GM19468 (cell line): ENCODE measurements around the gene PIR.

Experiments
- ATAC-seq: cut with Tn5 transposase; IDR thresholded peaks from one replicate; pipeline ENCODE4 v1.9.1; 2021; ENCODE audit warnings: mild to moderate bottlenecking, moderate library complexity, moderate number of reproducible peaks; ENCODE audit not compliant: unreplicated experiment; ENCODE audit errors: extremely low read depth

PIR gene

DNA sequence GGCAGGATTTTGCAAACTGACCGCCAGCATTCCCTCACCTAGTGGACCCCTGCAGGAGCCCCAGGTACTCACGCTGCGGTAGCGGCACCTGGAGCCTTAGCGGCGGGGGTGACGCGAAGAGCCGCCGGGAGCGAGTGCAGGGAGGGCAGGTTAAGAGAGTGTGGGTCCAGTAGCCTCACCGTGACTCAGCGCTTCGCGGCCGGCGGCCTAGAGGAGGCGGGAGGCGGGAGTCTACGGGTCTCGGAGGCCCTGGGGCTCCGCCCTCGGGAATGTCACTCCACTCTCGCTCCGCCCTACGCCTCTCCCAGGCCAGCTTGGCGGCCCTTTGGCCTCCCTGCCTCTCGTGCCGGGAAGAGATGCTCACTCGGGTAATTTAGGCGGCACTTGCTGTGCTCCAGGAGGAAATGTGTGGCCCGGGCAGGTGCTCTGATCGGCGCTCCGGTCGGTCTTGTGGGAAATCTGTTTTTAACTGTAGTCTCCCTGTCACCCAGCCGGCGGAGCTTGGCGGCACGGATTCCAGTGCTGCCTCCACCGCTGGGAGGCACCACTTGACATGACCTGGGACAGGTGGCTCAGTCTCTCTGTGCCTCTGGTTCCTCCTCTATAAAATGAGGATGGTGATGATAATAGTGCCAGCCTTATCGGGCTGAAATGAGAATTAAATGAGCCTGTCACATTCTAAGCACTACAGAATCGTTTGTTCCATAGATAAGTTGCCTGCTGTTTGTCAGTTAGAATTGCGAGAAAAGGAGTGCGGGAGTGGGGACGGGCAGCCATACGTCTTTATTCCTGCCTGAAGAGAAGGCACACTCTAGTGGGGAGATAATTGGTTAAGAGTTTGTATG lies at the start of gene PIR:
PIR (minus strand) TSS at position 216 of the 845 bp plus-strand sequence. CDS start 2,076 bp downstream, outside the sequence.
- peak; percentile 87 for ATAC-seq

- no peak for ATAC-seq
Observed at GRCh38 chrX:15530318-15530717, 37.2 kb upstream of the PIR start.

- no peak for ATAC-seq
Observed at GRCh38 chrX:15529165-15529564, 36.0 kb upstream of the PIR start.

GRCh38 chrX:15525664-15526416 lies 32.7 kb upstream of the PIR start:
- ATAC-seq = no peak

GRCh38 chrX:15524417-15524816 lies 31.3 kb upstream of the PIR start:
- no peak for ATAC-seq

GRCh38 chrX:15523088-15523487 lies 30.0 kb upstream of the PIR start:
- ATAC-seq = no peak

- no peak for ATAC-seq
Observed at GRCh38 chrX:15522464-15522863, 29.3 kb upstream of the PIR start.

GRCh38 chrX:15515931-15516330 lies 22.8 kb upstream of the PIR start:
- no peak for ATAC-seq

DNA sequence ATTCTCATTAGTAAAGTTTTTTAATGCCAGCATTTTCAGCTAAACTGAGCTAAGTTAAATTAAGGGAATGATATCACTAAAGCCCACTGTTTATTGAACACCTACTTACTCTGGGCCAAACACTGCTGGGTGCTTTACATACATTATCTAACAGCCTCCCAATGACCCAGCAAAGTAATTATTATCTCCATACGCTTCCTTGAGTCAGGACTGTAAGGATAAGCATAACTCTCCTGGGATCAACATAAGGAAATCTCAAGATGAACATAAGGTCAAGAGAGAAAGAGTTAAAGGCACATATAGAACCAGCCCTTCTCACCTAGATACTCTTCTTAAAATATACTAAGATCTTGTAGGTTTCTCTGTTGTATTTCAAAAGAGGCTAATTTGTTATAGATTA lies 21.1 kb upstream of the PIR start:
- ATAC-seq = no peak

DNA sequence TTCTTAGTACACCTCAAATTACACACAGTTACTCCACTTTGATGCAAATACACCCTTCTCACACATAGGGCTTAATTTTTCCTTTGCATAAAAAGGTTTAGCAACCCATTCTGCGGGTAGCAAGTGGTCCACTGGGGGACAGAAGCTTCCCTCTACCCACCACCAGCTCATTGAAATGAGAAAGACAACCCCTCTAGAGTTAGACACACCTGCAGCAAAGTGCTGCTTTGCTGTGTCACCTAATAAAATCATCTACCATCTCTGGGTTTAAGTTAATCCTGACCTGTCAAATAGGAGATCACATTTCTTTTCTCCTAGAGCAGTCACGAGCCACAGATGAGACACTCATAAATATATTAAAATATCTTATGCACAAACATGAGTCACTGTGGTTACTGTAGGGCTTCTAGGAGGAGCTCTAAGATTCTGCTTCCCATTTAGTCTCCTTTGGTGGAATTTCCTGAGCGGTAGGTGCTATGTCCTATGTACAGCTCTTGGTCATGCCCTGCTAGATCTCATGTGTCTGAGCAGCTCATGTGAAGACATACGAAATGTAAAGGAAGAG lies 19.4 kb upstream of the PIR start:
- ATAC-seq = no peak

- ATAC-seq = no peak
Observed at GRCh38 chrX:15511563-15511962, 18.4 kb upstream of the PIR start.

DNA sequence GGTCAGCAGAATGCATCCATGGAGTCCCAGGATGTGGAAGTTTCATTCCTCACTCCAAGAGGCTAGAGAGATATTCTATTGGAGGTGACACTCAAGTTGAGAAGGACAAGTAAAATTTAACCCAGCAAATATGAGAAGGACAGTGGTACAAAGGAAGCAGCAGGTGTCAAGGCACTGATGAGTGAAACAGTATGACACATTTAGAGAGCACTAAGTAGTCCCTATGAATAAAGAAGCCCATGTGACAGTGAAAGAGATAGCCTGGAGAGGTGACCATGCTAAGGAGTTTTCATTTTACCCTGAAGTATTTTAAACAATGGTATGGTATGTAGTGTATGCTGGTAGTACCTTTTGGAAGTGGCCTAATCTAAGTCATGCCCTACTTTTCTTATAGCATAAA lies 16.7 kb upstream of the PIR start:
- ATAC-seq = no peak

DNA sequence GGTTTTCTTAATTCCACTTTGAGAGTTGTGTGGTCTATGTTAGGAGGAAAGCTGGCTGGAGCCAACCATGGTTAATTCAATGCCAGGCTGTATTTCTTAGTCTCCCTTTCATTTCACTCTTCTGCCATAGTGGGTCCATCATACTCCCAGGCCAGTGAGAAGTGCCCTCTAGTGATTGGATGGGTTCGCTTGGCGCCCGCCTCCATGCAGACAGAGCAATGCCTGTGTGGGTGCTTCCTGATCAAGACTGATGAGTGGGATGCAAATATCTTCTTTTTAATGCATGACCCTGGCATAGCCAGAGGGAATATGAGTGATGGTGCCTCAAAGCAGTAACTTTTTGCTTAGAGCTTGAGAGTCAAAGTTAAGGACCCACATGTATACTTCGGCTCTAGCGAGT lies 13.9 kb upstream of the PIR start:
- ATAC-seq = no peak

DNA sequence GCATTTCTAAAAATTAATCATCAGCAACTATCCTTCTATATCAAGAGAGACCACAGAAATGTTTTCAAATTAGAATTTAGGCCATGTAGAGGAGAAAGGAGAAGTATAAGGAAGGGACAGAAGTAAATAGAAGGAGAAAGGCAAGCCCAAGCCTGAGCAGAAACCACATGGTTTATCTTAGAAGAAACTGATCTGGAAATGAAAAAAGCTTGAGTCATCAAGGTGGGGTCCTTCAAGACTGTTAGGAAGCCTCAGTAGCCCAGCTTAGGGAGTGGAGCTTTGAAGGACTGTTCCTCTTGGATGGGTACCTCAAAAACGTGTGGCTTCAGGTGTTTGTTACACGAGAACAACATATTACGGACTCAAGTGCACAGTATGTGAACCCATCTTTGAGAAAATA lies 12.0 kb upstream of the PIR start:
- no peak for ATAC-seq

GRCh38 chrX:15504661-15505060 lies 11.5 kb upstream of the PIR start:
- ATAC-seq = no peak

- no peak for ATAC-seq
Observed at GRCh38 chrX:15501506-15501905, 8.4 kb upstream of the PIR start.

- ATAC-seq = no peak
Observed at GRCh38 chrX:15500497-15500966, 7.4 kb upstream of the PIR start, which contains the start of gene BMX. TSS of gene BMX (plus strand) at chrX:15500807. CDS start at chrX:15508354, 7,547 bp downstream.

DNA sequence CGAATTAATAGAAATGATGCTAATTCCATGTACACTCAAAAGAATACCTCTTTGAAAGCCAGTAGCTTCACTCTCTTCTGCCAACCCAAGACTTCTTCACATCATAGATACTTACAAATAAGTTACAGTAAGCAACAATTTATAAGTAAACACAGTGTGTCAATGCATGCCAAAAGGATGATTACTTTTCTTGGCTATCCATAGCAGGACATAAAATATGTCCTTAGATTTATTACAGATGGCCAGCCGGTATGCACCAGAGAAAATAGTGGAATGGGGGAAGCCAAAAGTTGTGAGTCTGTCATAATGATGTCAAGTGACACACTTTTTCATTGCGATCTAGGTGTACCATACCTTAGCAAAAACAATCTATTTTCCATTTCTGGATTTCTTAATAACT lies 6.8 kb upstream of the PIR start:
- ATAC-seq = no peak

DNA sequence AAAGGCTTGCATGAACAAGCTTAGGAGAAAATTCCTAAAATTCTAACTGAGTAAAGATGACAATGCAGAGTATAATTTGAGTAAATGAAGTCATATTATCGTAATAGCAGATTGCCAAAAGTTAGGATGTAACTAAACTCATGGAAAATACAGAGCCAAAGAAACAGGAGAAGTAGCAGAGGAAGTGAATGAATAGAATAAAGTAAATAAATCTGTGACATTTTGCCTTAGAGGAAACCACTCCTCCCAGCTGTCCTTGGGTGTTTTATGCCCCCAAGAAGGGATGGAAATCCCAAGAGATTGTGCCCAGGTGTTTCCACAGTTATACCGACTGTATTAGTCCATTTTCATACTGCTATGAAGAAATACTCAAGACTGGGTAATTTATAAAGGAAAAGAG lies 5.6 kb upstream of the PIR start:
- no peak for ATAC-seq

DNA sequence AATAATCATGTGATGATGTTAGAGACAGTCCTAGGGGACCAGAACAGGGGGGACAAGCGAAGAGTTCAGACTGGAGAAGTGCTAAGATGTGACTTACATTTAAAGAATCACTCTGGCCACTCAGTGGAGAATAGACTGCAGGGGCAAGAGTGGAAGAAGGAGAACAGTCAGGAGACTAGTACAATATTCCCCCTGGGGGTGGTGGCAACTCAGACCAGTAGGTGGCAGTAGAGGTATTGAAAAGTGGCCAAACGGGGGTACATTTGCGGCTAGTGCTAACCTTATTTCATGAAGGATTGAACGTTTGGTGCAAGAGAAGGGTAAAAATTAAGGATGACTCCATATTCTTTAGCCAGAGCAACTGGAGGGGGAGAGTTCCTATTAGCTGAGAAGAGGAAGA lies 4.7 kb upstream of the PIR start:
- ATAC-seq = no peak

- no peak for ATAC-seq
Observed at GRCh38 chrX:15496824-15497223, 3.7 kb upstream of the PIR start.
